HEK293 (cell line): Measurements from ENCODE around the gene COMMD10.

Source experiments
- CTCF ChIA-PET: fragments of 350-600 bp; formaldehyde crosslinking; extraction: SDS; loops from one replicate; lab custom pipeline; 2021; ENCODE audit warnings: antibody characterized with exemption; lab: Yijun Ruan, JAX
- POLR2A ChIA-PET: fragments of 300-600 bp; formaldehyde crosslinking; extraction: SDS; loops from one replicate; lab custom pipeline; 2020; ENCODE audit warnings: antibody characterized with exemption, inconsistent platforms; lab: Yijun Ruan, JAX
- H3K27ac ChIP-seq: fragments of 200-500 bp; sonication (Bioruptor generic); 2 replicates; pipeline ENCODE4 v1.5.1; 2014; ENCODE audit warnings: low read depth, low read length, control low read depth, inconsistent platforms; ENCODE audit errors: extremely low read depth
- H3K36me3 ChIP-seq, 2 experiments: fragments of 200-500 bp in 1 of 2; sonication (Bioruptor generic) in 1 of 2; 1 replicate in 1 of 2; 2 replicates in 1 of 2; pipeline ENCODE4 v1.5.1; 2014 to 2017; ENCODE audit warnings: inconsistent platforms in 2 of 2, low read length in 2 of 2; ENCODE audit not compliant: control insufficient read depth in 2 of 2, insufficient read depth in 1 of 2
- H3K4me1 ChIP-seq: fragments of 200-500 bp; sonication (Bioruptor generic); 2 replicates; pipeline ENCODE4 v1.5.1; 2014; ENCODE audit warnings: mild to moderate bottlenecking, low read length, inconsistent platforms; ENCODE audit not compliant: control insufficient read depth, insufficient read depth
- H3K4me3 ChIP-seq: 2 replicates; pipeline ENCODE4 v1.5.1; 2011; ENCODE audit warnings: low read depth, mild to moderate bottlenecking, control low read depth, low read length, moderate library complexity
- H3K9me3 ChIP-seq: fragments of 200-500 bp; sonication (Bioruptor generic); 2 replicates; pipeline ENCODE4 v1.5.1; 2014; ENCODE audit warnings: low read depth, low read length, inconsistent platforms; ENCODE audit not compliant: control insufficient read depth, insufficient read depth
- GFI1B ChIP-seq: fragments of 450-650 bp; formaldehyde crosslinking; IDR thresholded peaks from 2 replicates; pipeline ENCODE4 v1.5.1; 2016; ENCODE audit warnings: missing biosample characterization, missing genetic modification characterization
- REST ChIP-seq: fragments of 450-650 bp; formaldehyde crosslinking; IDR thresholded peaks from 2 replicates; pipeline ENCODE4 v1.5.1; 2016; ENCODE audit warnings: missing biosample characterization, missing genetic modification characterization
- SALL2 ChIP-seq: fragments of 450-650 bp; formaldehyde crosslinking; IDR thresholded peaks from 2 replicates; pipeline ENCODE4 v1.5.0; 2017; ENCODE audit warnings: missing biosample characterization, mild to moderate bottlenecking, missing genetic modification characterization, borderline replicate concordance
- SETDB1 ChIP-seq: IDR thresholded peaks from one replicate; pipeline ENCODE4 v1.6.1; 2017; ENCODE audit warnings: mild to moderate bottlenecking, low read length, moderate library complexity, mixed read lengths; ENCODE audit not compliant: insufficient read length
- SP2 ChIP-seq: fragments of 450-650 bp; formaldehyde crosslinking; IDR thresholded peaks from 2 replicates; pipeline ENCODE4 v1.5.1; 2016; ENCODE audit warnings: missing biosample characterization, missing genetic modification characterization
- TRIM28 ChIP-seq: IDR thresholded peaks from 2 replicates; pipeline ENCODE4 v1.6.1; 2011; ENCODE audit warnings: low read length, control low read depth, borderline replicate concordance
- ZBTB10 ChIP-seq: fragments of 450-650 bp; formaldehyde crosslinking; IDR thresholded peaks from 2 replicates; pipeline ENCODE4 v1.5.1; 2016; ENCODE audit warnings: missing biosample characterization, missing genetic modification characterization
- ZBTB44 ChIP-seq: fragments of 450-650 bp; IDR thresholded peaks from 2 replicates; pipeline ENCODE4 v1.5.1; 2018; ENCODE audit warnings: missing biosample characterization, mild to moderate bottlenecking, missing genetic modification characterization
- ZNF18 ChIP-seq: fragments of 450-650 bp; formaldehyde crosslinking; IDR thresholded peaks from 2 replicates; pipeline ENCODE4 v1.5.1; 2016; ENCODE audit warnings: missing biosample characterization, missing genetic modification characterization
- ZNF302 ChIP-seq: fragments of 450-650 bp; formaldehyde crosslinking; IDR thresholded peaks from 2 replicates; pipeline ENCODE4 v1.5.1; 2016; ENCODE audit warnings: missing biosample characterization, missing genetic modification characterization, low read depth
- ZNF404 ChIP-seq: fragments of 450-650 bp; formaldehyde crosslinking; IDR thresholded peaks from 2 replicates; pipeline ENCODE4 v1.5.1; 2017; ENCODE audit warnings: missing biosample characterization, missing genetic modification characterization
- ZNF596 ChIP-seq: fragments of 450-650 bp; IDR thresholded peaks from 2 replicates; pipeline ENCODE4 v1.5.0; 2018; ENCODE audit warnings: missing biosample characterization, mild to moderate bottlenecking, missing genetic modification characterization, moderate library complexity
- ZNF623 ChIP-seq: fragments of 450-650 bp; formaldehyde crosslinking; IDR thresholded peaks from 2 replicates; pipeline ENCODE4 v1.5.1; 2016; ENCODE audit warnings: missing biosample characterization, missing genetic modification characterization
- ZNF747 ChIP-seq: fragments of 450-650 bp; formaldehyde crosslinking; IDR thresholded peaks from 2 replicates; pipeline ENCODE4 v1.5.1; 2016; ENCODE audit warnings: missing biosample characterization, missing genetic modification characterization
- ZNF830 ChIP-seq: fragments of 450-650 bp; IDR thresholded peaks from 2 replicates; pipeline ENCODE4 v1.5.0; 2018; ENCODE audit warnings: missing biosample characterization, missing genetic modification characterization, low read depth, mild to moderate bottlenecking, moderate library complexity

The COMMD10 gene

GRCh38 chr5:116130976-116131375, 46.2 kb downstream of the COMMD10 start:
- CTCF ChIA-PET = no interaction called here
- POLR2A ChIA-PET = no interaction called here

More at GRCh38 chr5:116130976-116131375, 46.2 kb downstream of the COMMD10 start:
- Histone ChIP-seq H3K9me3 (no peaks in the 10 kb centered on the region), H3K36me3 (no peaks in the 10 kb centered on the region), H3K4me1 (no peaks in the 10 kb centered on the region), H3K4me3 (no peak overlapping the region), H3K27ac (no peak overlapping the region)
- TF ChIP-seq SP2 (no peak), ZNF302 (no peak), SALL2 (tag by site-specific recombination) (no peak), ZNF830 (tag by site-specific recombination) (no peak), ZNF18 (tag by site-specific recombination) (no peak), REST (tag by site-specific recombination) (no peak), ZNF747 (tag by site-specific recombination) (no peak), ZNF404 (tag by site-specific recombination) (no peak), ZNF623 (no peak), ZBTB10 (no peak), TRIM28 (no peak), GFI1B (tag by site-specific recombination) (no peak), SETDB1 (no peak), ZNF596 (no peak), ZBTB44 (tag by site-specific recombination) (no peak)
